Measurements from ENCODE around the gene FGF14.

The FGF14 gene

DNA sequence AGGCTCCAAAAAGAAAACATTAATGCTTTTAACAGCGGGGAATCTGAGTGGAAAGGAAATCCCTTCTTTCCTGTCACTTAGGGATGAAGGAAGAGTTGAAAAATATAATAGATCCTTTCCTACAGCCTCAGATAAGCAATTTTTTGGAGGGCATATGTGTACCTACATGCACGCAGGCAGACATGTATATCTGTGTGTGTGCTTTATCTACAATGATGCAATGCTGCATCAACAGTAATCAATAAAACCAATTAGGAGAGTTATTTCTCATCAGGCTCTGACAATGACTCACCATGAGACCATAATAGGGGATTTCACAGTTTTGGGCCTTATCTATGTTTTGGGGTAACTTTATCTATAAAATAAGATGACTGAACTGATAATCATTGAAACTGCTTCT lies 505.3 kb downstream of the FGF14 start:
- TF ChIP-seq, protein P1, sequence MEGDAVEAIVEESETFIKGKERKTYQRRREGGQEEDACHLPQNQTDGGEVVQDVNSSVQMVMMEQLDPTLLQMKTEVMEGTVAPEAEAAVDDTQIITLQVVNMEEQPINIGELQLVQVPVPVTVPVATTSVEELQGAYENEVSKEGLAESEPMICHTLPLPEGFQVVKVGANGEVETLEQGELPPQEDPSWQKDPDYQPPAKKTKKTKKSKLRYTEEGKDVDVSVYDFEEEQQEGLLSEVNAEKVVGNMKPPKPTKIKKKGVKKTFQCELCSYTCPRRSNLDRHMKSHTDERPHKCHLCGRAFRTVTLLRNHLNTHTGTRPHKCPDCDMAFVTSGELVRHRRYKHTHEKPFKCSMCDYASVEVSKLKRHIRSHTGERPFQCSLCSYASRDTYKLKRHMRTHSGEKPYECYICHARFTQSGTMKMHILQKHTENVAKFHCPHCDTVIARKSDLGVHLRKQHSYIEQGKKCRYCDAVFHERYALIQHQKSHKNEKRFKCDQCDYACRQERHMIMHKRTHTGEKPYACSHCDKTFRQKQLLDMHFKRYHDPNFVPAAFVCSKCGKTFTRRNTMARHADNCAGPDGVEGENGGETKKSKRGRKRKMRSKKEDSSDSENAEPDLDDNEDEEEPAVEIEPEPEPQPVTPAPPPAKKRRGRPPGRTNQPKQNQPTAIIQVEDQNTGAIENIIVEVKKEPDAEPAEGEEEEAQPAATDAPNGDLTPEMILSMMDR (IDR thresholded peaks at IDR 0.05; ENCODE audit: extremely low read depth, missing control alignments) = no peak
- no peak for DNase-seq (ENCODE audit: low spot score)

DNA sequence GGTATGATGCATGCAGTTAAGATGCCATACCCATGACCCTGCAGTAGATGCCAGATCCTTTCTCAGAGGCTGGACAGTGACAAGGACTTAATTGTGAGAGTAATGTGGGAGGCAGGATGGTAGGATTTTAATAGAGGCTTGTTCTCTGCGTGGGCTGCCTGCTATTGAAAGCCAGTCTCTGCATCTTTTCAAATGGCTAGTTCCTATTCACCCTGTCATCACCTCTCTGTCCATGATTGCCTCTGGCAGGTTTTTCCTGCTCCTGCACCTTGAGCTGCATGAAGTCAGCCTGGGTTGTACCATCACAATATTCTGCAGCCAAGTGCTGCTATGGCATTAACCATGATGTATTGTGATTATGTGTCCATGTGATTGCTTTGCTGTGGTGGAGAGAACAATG lies 508.8 kb downstream of the FGF14 start:
- TF ChIP-seq, protein P1 (IDR thresholded peaks at IDR 0.05; ENCODE audit: extremely low read depth, missing control alignments) = no peak
- DNase-seq (ENCODE audit: low spot score) = no peak

DNA sequence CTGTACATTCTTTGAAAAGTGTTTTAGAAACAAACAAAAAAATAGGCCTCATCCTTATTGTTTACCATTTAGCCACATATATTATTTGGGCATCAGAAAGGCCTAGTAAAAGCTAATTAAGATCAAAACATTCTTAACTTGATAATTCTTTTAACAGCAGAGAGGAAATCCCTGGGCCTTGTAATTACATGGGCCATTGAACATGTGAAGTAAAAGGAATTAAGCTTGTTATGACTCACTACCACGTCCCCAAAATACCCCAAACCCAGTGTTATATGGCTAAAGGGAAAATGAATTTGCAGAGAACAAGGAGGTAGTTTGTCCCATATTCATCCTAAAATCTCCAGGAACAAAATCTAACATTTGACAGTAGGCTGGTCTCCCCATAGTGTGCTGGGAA lies 509.6 kb downstream of the FGF14 start:
- no peak for DNase-seq (ENCODE audit: low spot score)
- TF ChIP-seq, protein P1 (IDR thresholded peaks at IDR 0.05; ENCODE audit: extremely low read depth, missing control alignments) = no peak

DNA sequence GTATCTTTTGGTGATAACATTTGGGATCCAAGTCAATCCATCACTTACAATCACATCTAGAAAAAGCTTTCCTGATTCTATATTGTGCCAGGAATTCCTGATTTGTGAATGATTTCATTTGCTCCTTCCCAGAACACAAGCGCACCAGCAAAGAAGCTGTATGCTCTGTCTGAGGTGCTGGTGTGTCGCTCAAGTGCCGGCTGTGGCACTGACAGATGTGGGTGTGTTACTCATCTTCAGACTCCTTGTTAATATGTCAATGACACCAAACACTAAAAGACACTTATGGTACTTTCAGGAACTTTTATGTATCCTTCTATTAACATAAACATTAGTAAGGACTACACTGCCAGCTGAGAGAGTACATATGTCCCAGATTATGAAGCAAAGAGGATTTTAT lies 520.3 kb downstream of the FGF14 start:
- TF ChIP-seq, protein P1 (IDR thresholded peaks at IDR 0.05; ENCODE audit: extremely low read depth, missing control alignments) = no peak
- no peak for DNase-seq (ENCODE audit: low spot score)

DNA sequence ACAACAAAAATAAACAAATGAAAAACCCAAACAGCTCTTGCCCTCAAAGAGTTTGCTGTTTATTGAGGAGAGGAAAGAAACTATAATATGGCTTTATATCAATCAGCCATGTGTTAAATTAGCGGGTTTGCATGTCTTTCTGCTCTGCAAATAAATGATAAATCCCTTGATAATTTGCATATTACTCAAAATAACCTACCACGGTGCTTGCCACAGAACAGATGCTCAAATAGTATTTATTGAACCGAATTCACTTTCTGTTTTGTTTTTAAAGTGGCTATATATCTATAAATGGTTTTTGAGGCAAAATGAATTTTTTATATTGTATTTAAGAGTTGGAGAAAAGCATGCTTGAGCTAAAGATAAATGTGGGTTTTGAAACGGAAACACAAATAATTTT lies 521.3 kb downstream of the FGF14 start:
- TF ChIP-seq, protein P1 (IDR thresholded peaks at IDR 0.05; ENCODE audit: extremely low read depth, missing control alignments) = no peak
- DNase-seq (ENCODE audit: low spot score) = no peak

DNA sequence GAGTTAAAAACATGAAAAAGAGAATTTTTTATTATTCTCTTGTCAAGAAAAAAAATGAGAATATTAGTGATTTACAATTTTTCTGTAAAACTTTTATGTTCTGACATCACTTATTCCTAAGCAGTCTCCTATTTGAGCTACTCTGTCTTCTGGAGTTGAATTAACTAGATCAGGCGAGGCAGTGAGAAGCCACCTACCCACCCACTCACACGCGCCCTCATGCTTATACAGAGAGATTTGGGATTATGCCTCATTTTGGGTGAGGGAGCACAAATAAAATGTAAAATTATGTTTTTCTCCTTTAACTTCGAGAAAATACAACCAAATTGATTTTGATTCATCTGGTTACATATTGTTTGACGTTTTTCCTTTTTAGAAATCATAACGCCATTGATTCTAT lies 524.9 kb downstream of the FGF14 start:
- DNase-seq (ENCODE audit: low spot score) = no peak
- TF ChIP-seq, protein P1 (IDR thresholded peaks at IDR 0.05; ENCODE audit: extremely low read depth, missing control alignments) = no peak

DNA sequence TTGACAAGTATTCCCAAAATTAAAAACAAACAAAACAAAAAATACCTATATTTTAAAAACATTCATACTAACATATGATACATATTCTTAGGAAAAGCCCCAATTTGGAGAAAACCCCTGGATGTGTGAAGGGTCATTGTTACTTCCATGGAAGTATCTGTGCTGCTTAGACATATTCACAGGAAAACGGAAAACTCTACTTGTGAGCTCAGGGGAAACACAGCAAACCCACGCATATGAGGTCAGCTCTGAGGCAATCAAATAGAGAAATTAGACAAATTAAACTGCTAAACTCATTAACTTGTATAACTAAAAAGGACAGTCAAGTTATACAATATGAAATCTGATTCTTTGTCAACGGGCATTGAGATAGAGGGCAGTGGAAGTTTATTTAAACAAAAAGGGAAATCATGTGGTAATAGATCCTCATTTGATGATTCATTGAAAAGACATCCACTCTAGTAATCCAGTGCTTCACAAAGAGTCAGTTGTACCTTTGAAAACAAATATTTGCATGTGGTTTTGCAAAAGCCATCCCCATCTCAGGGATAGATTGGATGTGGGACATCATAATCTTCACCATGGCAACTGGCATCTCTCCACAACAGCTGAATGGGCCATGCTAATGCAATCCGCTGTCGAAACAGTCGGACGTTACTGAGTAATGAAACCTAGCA lies 526.0 kb downstream of the FGF14 start:
- TF ChIP-seq, protein P1 (IDR thresholded peaks at IDR 0.05; ENCODE audit: extremely low read depth, missing control alignments) = no peak
- no peak for DNase-seq (ENCODE audit: low spot score)

All from GM20000 (cell line).